Psoas muscle (tissue), 8 donors: Measurements from ENCODE around the gene OR10J1. TPM values are rescaled to one million over a fixed set of nuclear protein-coding genes. Genes with fewer than 3 reads are reported as not detected.

Source experiments
- ATAC-seq, 4 donors: fragments of 200-7000 bp; cut with Tn5 transposase; one replicate each; pipeline ENCODE4 v1.9.1; 2020; ENCODE audit warnings: moderate library complexity in 3 of 4, mild to moderate bottlenecking in 2 of 4
- DNase-seq, 2 donors: peaks; one replicate each; pipeline ENCODE4 v3.0.0-alpha.2; 2020
- H3K27ac ChIP-seq: fragments of 200-600 bp; one replicate; pipeline ENCODE4 v1.8.0; 2022
- H3K27me3 ChIP-seq, 3 donors: fragments of 200-600 bp in 1 of 3; one replicate each; pipeline versions ENCODE4 v1.6.1 to v1.8.0; 2013 to 2022; ENCODE audit warnings: low read length in 2 of 3, mild to moderate bottlenecking in 2 of 3, moderate library complexity in 1 of 3; ENCODE audit not compliant: insufficient read depth in 3 of 3
- H3K36me3 ChIP-seq, 2 donors: fragments of 200-600 bp in 1 of 2; one replicate each; pipeline versions ENCODE4 v1.6.1 to v1.8.0; 2013 to 2022; ENCODE audit warnings: low read depth in 1 of 2, mild to moderate bottlenecking in 1 of 2, moderate library complexity in 1 of 2; ENCODE audit not compliant: insufficient read depth in 1 of 2
- H3K4me1 ChIP-seq: fragments of 200-600 bp; one replicate; pipeline ENCODE4 v1.8.0; 2022
- H3K4me3 ChIP-seq: fragments of 200-600 bp; one replicate; pipeline ENCODE4 v1.8.0; 2022; ENCODE audit warnings: mild to moderate bottlenecking
- H3K9me3 ChIP-seq: fragments of 200-600 bp; one replicate; pipeline ENCODE4 v1.8.0; 2022
- CTCF ChIP-seq: fragments of 200-600 bp; IDR thresholded peaks from one replicate; pipeline ENCODE4 v1.8.0; 2022; ENCODE audit warnings: antibody characterized with exemption
- WGBS, 3 donors: extraction: QIAGEN DNeasy Blood & Tissue Kit; methylation state at CpG; one replicate each; pipeline versions ENCODE4 v1.1.6 to v1.1.7; 2013; 5-methylcytosine and 5-hydroxymethylcytosine counted together
- intact Hi-C, 2 donors: fragments of 100-400 bp; cut with DNase I; formaldehyde crosslinking; loops; one replicate each; pipeline versions ENCODE4 v1.11.0 to v1.14.2; 2022
- polyA plus RNA-seq, 3 donors: library from polyadenylated mRNA; stranded (reverse); fragments of 200-250 nt; gene quantifications; one replicate each; pipeline ENCODE4 v1.2.3, GENCODE V29; 2013
- total RNA-seq, 4 donors: library from RNA; stranded (reverse); fragmentation: NEBNext Ultra II Directional in 2 of 4; extraction: Animal tissue kit (Norgen Biotek cat#: 25700) in 2 of 4; gene quantifications; one replicate each; pipeline versions ENCODE4 v1.2.1 to v1.2.4, GENCODE V29; 2021 to 2023
- donor health status: healthy with polysubstance abuse.
- donor health status: DM: no; HTN: no; CAD: no; lungs with moderate emphysema.
- donor health status: Bipolar disorder and iron deficiency.
- donor health status: healthy.
- donor health status: DM: yes; HTN: yes; CAD: no.
- donor health status: DM: no; HTN: no; CAD: no.
- donor health status: DM: no; HTN: no; CAD: no.
- donor health status: DM: yes; HTN: yes; CAD: no.

The OR10J1 gene
- total and polyA plus RNA-seq, 7 donors: not detected

DNA sequence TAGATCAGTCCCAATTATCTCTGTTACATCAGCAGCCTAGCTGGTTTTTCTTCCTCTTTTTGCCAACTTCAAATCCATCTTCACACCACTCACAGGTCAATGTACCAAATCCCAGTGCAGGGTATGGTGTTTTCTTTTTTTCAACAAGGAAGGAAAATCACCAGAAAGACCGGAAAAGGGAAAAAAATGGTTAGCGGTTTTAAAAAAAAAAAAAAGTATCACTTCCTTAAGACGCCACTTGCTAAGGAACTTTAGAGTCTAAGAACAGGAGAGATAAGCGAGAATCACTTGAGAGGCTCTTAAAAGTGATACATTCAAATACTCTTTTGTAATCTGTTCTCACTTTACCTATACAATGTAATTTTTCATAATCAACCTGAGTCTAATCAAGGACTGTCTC, 3.1 kb upstream of the OR10J1 start:
- Histone ChIP-seq H3K36me3 (no peaks in the 10 kb centered on the region), H3K27ac (no peak overlapping the region), H3K27me3 (no peaks in the 10 kb centered on the region), H3K9me3 (no peaks in the 10 kb centered on the region), H3K4me3 (no peak overlapping the region), H3K4me1 (no peaks in the 10 kb centered on the region)
- intact Hi-C loops: no loop called here
- ATAC-seq (no peak), DNase-seq (no peak)
- 73 to 82% (median 76%) methylated on average over 4 of the region's 4 CpGs for WGBS, 3 donors
- no peak for TF ChIP-seq CTCF

- no peak for DNase-seq
- ATAC-seq: no peak
- no peaks in the 10 kb centered on the region for H3K36me3 ChIP-seq
- no peaks in the 10 kb centered on the region for H3K9me3 ChIP-seq
- intact Hi-C loops: no loop called here
- no peak overlapping the region for H3K4me3 ChIP-seq
- no peaks in the 10 kb centered on the region for H3K4me1 ChIP-seq
- no peak overlapping the region for H3K27ac ChIP-seq
- H3K27me3 ChIP-seq: no peaks in the 10 kb centered on the region
- no peak for TF ChIP-seq CTCF
Observed at GRCh38 chr1:159441360-159441759, 1.8 kb downstream of the OR10J1 start.

- no peaks in the 10 kb centered on the region for H3K9me3 ChIP-seq
- no peaks in the 10 kb centered on the region for H3K4me1 ChIP-seq
- H3K27me3 ChIP-seq: no peaks in the 10 kb centered on the region
- no peak overlapping the region for H3K4me3 ChIP-seq
- 56 to 81% (median 63%) methylated on average over 2 of the region's 2 CpGs for WGBS, 3 donors
- H3K27ac ChIP-seq: no peak overlapping the region
- no peaks in the 10 kb centered on the region for H3K36me3 ChIP-seq
- DNase-seq: no peak
- no peak for ATAC-seq
- intact Hi-C loops: no loop called here
- no peak for TF ChIP-seq CTCF
Observed at GRCh38 chr1:159442428-159442827, 2.9 kb downstream of the OR10J1 start.

- H3K27ac ChIP-seq: no peak overlapping the region
- H3K4me3 ChIP-seq: no peak overlapping the region
- no peaks in the 10 kb centered on the region for H3K36me3 ChIP-seq
- no peak for DNase-seq
- no peaks in the 10 kb centered on the region for H3K4me1 ChIP-seq
- TF ChIP-seq CTCF: no peak
- peaks cover under 1% of the 10 kb centered on the region for H3K9me3 ChIP-seq
- intact Hi-C loops: no loop called here
- ATAC-seq: no peak
- H3K27me3 ChIP-seq: no peaks in the 10 kb centered on the region
- 52 to 77% (median 66%) methylated on average over 4 of the region's 4 CpGs for WGBS, 3 donors
Observed at GRCh38 chr1:159443066-159443750, 3.7 kb downstream of the OR10J1 start.

DNA sequence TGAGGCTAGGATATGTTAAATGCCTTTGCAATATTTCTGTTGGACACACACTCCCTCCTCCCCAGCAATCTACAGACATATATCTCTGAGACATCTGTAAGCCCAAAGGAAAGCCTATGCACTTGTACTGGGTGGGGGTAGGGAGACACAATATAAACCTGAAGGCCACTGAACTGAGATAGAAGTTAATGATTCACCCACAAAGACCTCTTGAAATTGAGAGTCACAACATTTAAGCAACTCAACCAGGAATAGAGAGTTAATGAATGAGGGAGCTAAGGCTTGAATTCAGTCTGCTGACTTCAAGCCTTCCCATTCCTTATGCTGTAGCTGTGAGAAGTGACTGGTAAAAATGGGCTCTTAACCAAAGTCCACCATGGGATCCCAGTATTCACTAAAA, 5.0 kb downstream of the OR10J1 start:
- H3K9me3 ChIP-seq: peaks cover 7% of the 10 kb centered on the region
- TF ChIP-seq CTCF: no peak
- no peak overlapping the region for H3K4me3 ChIP-seq
- H3K27ac ChIP-seq: no peak overlapping the region
- H3K27me3 ChIP-seq: no peaks in the 10 kb centered on the region
- ATAC-seq (no peak), DNase-seq (no peak)
- H3K36me3 ChIP-seq: no peaks in the 10 kb centered on the region
- H3K4me1 ChIP-seq: no peaks in the 10 kb centered on the region
- intact Hi-C loops: no loop called here
